GM18499 (cell line): Measurements from ENCODE around the gene USP10.
"Not testable (repeated sequence)": the region's sequence is repeated elsewhere in the genome, so short reads cannot be mapped to it uniquely, and the experiment has no call there.

Source experiments
- ATAC-seq: cut with Tn5 transposase; IDR thresholded peaks from one replicate; pipeline ENCODE4 v1.9.1; 2021; ENCODE audit warnings: moderate number of reproducible peaks; ENCODE audit not compliant: insufficient read depth, unreplicated experiment

The USP10 gene

DNA sequence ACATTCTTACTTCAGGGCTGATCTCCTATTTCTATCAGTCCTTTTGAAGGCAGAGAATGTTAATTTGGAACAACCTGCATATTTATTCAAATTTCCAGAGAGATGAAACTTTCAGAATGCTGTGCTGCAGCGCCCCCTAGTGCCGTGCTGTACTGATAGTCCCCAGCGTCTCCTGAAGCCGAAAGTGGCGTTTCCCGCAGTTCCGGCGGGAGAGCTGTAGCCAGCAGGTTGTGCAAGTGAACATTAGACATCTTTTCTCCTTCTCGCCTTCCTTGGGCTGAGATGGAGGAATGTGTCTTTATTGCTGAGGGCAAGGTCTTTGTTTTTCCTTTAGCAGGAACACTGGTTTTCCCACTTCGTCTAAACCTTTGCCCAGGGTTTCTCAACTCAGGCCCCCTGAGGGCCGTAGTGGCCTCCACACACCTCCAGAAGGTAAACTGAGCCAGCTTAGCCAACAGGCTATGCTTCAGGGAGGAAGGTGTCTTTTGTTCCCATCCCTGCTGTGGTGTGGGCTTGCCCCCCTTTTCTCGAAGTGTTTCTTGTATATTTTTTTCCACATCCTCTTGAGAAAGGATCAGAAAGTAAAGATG, 26.4 kb downstream of the USP10 start:
- ATAC-seq, result no peak

DNA sequence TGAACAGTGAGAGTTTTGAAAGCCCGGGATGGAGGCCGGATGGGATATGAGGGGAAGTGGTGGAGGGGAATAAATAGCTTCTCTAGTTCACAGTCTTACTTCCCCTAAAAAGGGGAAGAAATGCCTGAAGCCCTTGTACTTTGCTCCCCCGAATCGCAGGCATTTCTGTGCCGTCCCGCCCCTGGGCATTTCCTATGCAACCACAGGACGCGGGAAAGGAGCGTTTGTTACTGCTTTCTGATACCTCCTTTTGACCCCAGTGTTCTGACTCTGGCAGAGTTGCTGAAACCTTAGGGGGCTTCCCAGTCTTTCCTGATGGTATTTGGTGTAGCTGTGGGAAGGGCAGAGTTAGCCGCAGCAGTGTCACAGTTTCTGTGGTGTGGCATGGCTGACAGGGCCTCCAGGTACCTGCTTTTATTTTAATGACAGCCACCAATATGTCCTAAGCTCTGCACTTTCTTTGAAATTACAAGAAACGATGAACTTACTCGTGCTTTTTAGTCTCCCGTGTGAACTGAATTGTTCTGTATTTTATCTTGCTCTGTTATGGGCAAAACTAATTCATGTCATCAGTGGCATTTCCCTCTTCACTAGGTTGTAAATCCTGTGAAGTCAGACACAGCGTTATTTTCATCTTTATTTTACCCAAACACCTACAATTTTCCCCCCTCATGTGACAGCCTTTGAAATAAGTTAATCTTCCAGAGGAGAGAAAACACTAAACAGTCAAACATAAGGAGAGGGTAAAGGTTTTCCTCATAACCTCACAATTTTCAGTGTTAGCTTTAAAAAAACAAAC, 27.1 kb downstream of the USP10 start:
- no peak for ATAC-seq

DNA sequence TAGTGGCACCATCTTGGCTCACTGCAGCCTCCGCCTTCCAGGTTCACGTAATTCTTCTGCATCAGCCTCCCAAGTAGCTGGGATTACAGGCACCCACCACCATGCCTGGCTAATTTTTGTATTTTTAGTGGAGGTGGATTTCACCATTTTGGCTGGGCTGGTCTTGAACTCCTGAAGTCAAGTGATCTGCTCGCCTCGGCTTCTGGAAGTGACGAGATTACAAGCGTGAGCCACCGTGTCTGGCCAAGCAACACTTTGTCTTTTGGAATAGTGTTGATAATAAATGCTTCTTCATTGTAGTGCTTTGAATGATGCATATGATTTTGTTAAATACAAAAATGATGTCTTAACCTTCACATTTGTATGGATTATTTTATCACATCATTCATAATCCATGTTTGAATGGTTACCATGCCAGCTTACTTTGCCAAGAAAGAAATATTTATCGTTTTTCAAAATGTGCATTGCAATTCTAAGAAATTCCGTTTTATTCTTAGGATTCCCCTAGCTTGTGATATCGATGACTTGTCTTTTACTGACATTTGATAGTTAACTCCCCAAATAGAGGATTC, 29.1 kb downstream of the USP10 start:
- ATAC-seq, result no peak

DNA sequence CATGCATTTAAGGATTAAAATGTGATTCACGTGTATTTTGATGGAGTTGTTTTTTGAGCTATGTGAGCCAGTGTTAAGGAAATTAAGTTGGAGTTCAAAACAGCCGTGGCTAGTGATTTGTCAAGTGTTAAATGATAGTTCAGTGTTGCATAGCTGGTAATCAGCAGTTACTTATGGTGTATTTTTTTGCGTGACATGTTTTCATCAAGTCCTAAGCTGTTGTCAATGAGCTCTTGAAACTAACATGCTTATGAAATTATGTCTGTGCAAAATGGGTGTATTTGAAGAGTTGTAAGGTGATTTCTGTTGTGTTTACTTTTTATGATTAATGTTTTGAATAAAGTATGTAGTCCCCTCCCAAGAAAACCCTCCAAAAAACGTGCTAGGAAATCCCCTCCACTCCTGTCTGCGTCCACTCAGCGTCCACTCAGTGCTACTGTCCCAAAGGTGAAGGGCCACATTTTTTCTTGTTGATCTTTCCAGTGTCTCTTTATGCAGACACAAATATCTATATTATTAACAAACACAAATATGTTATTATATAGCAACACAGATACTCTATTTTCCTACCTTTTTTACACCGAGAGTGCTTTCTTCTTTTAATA, 30.0 kb downstream of the USP10 start:
- ATAC-seq, result no peak

DNA sequence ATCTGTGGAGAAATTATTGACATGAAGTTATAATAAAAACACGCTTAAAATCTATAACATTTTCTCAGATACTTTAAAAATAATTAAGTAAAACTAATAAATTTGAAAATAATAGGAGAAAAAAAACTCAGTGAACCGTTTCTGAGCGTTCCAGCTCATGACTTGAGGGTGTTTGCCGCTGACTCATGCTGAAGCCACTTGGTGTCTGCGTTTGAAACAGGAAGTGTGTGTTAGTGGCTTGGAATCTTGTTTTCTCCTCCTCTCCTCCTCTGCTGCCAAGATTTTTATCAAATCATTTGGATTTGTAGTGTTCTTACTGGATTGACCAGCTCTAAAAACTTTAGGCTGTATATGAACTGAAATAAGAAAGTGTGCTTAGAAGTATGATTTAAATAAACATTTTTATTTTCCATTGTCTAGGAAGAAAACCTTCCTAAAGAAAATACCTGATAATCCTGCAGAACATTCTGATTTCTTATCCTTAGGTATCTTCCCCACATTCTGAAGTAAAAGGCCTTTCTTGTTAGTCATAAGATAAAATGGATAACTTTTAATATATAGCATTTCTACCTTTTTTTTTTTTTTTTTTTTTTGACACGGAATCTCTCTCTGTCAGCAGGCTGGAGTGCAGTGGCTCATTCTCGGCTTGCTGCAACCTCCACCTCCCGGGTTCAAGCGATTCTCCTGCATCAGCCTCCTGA, 30.8 kb downstream of the USP10 start:
- ATAC-seq, result no peak

DNA sequence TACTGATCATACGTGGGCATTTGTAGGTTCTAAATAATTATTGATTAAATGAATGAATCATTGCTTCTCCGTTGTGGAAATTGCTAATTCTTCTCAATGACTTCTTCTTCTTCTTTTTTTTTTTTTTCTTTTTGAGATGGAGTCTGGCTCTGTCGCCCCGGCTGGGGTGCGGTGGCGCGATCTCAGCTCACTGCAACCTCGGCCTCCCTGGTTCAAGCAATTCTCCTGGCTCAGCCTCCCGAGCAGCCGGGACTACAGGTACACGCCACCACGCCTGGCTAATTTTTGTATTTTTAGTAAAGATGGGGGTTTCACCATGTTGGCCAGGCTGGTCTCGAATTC, 32.5 kb downstream of the USP10 start:
- ATAC-seq, result not testable (repeated sequence)

DNA sequence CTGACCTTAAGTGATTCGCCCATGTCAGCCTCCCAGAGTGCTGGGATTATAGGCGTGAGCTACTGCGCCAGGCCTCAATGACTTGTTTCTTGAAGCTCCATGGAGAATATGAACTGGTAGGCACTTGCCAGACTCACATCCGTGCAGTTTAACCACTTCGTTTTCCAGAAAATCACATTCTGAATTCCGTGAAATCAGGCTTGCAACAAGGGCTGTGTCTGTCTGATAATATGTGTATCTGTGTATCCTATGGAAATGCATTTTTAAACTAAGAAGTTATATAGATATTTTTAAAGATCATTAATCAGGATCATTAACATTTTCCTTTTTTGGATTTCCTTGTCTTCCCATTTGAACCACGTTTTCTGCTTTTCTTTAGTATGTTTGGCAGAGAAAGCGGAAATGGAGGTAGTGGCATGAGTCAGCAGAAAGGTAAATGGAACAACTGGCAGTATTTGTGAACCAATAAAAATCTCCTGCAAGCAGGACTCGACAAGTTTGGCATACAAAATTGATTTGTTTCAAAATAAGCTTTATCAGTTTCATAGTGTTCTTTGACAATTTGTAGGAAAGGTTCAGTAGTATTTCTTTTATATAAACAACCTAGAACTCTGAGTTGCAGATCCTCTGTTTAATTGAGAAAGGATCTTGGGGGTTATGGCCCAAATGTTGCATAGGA, 33.0 kb downstream of the USP10 start:
- ATAC-seq, result no peak

DNA sequence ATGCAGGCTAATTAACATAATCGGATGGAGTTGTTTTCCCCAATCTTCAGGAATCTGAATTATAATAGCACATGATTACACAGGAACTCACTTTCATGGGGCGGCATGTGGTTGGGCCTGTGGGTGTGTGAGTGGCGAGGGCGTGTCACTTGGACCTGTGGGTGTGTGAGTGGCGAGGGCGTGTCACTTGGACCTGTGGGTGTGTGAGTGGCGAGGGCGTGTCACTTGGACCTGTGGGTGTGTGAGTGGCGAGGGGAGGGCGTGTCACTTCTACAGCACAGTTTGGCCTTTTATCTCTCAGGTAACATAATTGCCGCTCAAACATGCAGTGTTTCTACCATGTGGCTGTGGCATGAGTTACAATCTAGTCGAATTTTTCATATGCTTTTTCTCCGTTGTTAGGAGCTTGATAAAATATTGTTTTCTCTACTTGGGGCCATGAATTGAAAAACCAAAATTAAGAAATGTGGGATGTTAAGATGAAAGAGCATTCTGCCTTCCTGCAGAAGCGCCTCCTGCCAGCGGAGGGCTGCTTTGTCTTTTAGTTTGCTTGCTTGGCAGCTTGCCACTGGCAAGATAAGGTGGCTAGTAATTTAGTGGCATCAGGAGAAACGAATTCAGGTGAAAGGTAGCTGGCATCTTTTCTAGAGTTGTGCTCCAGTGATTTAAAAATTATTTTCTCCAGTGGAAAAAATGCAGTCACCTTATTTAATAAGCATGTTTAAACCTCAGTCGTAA, 36.2 kb downstream of the USP10 start:
- ATAC-seq, result no peak

DNA sequence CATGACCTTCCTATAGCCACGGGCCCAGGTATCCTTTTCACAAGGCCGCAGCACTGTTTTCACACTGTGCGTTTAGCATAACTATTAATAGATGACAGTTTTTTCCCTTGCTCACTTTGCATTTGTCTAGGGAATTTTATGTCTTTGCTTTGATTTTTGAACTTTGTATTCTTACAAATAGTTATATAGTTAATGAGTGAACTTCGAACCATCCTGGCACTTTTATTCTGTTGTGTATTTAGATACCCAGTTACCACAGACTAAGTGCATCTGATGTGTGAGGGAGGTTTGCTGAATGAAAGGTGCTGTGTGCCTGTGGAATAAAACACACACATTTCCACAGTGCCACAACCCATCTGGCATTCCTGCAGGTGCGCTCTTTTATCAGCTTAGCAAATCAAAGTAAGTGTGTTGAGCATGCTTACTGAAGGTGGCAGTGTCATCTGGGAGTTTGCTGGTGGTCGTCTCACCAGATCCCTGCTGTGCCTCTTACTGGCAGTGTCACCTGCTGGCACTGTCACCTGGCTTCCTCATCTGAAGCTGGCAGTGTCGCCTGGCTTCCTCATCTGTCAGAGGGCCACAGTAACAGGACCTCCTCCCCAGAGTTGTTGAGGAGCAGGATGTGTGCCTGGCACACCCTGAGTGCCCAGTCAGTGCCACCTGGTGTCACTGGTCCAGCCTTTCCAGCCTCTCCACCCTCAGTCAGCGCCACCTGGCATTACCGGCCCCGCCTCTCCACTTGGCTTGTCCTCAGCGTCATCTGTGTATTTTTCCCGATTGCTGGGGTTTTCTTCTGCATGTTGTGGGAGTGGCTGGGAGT, 37.6 kb downstream of the USP10 start:
- ATAC-seq, result no peak

DNA sequence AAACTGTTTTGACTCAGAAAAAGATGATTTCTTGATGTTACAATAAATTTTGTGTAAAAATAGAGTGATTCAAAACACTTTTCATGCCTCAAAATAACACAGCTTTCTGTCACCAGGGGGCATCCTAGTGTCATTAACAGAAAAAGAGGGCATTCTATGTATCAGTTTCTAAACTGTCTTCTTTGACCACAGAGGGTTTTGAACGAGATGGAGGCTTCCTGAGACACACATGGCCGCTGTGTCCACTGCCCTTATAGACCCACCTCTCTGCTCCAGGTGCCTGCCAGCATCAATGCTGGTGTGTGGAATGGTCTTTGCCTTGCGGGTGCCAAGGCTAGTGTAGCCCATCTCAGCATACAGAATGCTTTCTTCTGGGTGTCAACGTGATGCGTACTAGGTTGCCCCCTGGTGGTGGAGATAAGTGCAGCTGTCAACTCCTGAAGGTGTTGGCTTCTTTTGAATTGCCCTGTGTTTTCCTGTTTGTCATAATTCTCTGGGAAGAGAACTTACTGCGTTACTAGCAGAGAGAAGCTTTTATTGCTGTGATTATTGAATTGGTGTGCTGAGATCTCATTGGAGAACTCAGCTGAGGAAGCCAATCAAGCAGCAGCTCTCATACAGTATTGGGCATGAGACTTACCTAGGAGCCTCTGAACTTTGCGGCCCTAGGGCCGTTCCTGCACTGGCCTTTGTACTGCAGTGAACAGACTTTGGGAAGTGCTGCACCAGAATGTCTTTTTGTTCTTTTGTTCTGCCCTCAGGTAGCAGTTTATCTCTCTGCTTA, 38.6 kb downstream of the USP10 start:
- ATAC-seq, result no peak

DNA sequence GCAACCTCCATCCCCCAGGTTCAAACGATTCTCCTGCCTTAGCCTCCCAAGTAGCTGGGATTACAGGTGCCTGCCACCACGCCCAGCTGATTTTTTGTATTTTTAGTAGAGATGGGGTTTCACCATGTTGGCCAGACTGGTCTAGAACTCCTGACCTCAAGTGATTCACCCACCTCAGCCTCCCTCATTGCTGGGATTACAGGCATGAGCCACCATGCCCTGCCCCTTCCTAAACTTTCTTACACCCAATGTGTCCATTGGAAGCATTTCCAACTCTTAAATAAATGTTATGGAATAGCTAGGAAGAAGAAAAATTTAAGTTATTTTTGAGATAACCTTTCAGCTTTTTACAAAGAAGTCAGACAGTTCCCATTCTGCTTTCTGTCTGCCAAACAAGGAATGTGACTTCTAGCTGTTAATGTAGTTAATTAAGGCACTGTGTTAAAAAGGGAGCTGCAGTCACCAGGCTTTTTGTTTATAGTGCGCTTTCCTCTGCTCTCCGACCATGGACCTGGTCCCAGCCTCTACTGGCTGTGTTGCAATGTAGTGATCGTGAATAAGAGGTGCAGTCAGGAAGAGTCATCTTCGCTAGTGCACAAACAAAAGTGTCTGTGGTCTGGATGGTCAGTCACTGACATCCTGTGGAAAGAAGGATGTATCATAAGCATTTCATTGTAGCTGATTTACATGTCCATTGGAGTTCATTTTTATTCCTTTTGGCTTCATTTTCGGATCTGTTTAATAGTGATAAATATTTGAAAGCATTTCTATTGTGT, 39.7 kb downstream of the USP10 start:
- no peak for ATAC-seq

DNA sequence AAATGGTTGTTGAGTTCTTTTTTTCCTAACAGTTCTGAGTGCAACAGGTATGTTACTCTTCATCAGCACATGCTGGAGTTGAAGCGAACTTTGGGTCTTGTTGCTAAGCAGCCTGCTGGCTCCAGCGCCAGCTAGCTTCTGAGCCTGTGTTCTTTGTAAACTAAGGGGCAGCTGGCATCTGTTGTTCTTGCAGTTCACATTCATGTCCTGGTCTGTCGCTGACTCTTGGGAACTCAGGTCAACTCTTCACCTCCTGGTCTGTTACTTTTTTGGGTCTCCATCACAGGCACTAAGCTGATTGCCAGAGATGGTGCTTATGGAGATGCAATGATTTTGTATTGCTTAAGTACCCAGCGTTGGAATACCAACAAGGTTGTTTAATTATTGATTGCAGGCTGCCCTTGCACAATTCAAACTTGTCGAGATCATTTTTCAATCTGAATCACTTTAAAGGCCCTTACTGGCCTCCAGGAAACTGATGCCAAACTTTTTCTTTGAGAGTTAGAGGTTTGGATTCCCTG, 40.9 kb downstream of the USP10 start:
- ATAC-seq, result no peak

DNA sequence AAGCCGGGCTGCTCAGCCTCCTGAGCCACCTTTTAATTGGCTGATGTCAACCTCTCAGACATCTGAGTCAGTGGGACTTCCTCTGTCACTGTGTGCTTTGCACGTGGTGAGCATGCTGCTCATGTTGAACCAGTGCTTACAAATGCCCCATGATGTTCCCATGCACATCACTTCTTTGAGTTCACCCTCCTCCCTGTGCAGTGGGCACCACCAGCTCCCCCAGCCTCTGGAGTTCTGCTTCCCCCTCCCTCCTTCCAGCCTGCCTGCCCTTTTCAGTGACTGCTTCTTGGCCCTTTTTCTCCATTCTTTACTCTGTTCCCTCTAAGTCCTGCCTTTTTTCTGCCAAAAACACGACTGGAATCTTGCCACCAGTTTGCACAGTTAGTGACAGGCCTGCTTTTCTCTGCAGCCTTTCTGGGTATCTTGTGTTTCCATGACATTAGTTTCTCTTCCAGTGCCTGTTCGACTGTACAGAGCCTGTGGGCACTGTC, 41.6 kb downstream of the USP10 start:
- ATAC-seq, result no peak

DNA sequence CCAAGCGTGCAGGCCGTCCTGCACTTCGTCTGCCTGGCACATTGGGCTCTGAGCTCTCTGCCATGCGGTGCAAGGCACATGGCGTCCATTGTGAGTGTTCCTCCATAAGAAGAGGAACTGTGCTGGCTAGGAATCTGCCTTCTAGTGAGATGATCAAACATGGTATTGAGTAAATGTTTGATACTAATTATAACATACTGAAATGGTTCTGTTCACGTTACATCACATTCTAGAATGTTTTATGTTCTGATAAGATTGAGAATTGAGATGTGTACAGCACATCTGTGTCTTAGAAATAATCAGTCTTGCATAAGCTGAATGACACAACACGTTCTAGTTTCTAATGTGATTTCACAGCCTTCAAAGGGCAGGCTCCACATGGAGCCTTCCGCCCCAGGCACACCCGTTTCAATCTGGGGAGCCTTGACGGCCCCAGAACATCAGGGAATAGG, 42.9 kb downstream of the USP10 start:
- ATAC-seq, result no peak

DNA sequence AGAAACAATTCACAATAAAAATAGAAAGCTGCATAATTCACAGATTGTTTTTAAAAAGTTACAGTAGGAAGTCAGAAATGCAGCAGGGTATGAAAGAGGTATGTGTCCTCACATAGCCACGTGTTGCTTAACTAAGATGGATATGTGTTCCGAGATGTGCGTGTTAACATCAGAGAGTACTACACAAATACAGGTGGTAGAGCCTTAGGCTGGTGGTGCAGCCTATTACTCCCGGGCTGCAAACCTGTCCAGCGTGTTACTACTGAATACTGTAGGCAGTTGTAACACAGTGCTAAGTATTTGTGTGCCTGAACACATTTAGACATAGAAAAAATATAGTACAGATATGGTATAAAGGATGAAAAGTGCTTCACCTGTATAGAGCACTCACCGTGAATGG, 46.4 kb downstream of the USP10 start:
- ATAC-seq, result no peak

DNA sequence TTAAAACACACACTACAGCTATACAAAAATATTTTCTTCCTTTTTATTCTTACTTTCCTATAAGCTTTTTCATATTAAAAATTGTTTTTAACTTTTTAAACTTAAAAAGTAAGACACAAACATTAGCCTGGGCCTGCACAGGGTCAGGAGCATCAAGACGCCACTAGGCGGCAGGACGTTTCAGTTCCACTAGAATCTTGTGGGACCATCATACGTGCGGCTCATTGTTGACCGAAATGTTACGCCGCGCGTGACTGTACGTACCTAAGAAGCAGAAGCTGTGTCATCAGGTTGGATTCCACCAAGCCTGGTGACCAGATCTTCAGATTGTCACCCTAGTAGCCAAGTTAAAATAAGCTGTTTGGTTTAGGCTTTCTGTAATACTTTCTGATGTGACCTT, 47.1 kb downstream of the USP10 start:
- no peak for ATAC-seq

DNA sequence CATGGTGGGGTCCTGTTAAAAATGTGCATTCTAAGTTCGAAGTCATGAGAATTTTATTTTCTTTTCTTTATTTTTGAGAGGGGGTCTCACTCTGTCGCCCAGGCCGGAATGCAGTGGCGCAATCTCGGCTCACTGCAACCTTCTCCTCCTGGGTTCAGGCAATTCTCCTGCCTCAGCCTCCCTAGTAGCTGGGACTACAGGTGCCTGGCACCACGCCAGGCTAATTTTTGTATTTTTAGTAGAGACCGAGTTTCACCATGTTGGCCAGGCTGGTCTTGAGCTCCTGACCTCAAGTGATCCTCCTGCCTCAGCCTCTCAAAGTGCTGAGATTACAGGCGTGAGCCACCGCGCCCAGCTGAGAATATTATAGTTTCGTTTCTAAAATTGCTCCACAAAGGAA, 48.4 kb downstream of the USP10 start:
- not testable (repeated sequence) for ATAC-seq
